Measurements from ENCODE around the gene KIAA0753.

GRCh38 chr17:6549384-6550036 lies 91.0 kb downstream of the KIAA0753 start:
- TF ChIP-seq CTCF (IDR thresholded peaks at IDR 0.05), result no peak
- TF ChIP-seq POLR2AphosphoS5 (IDR thresholded peaks at IDR 0.05), result no peak

All from sigmoid colon (tissue), 4 donors.